Transverse colon (tissue), 4 donors: ENCODE measurements around the gene CPD.

Source experiments
- CTCF ChIP-seq, 5 experiments: fragments of 200-600 bp in 3 of 5; fragments of 450-650 bp in 2 of 5; sonication (generic) in 3 of 5; IDR thresholded peaks; 1 replicate in 2 of 5; 2 replicates in 3 of 5; pipeline ENCODE4 v1.5.1; 2016 to 2017; ENCODE audit warnings: antibody characterized with exemption in 5 of 5, inconsistent platforms in 3 of 5, mild to moderate bottlenecking in 2 of 5, moderate library complexity in 1 of 5
- POLR2A ChIP-seq: fragments of 450-650 bp; IDR thresholded peaks from one replicate; pipeline ENCODE4 v1.6.1; 2016; ENCODE audit warnings: antibody characterized with exemption, mild to moderate bottlenecking, moderate library complexity
- POLR2AphosphoS5 ChIP-seq, 3 donors: sonication (generic); formaldehyde crosslinking; IDR thresholded peaks; one replicate each; pipeline ENCODE4 v1.6.1; 2016; ENCODE audit warnings: antibody characterized with exemption in 3 of 3

- no peak for TF ChIP-seq POLR2A
- TF ChIP-seq CTCF (IDR thresholded peaks at IDR 0.05), result no peak
- no peak for TF ChIP-seq POLR2AphosphoS5 (IDR thresholded peaks at IDR 0.05)
Measured at GRCh38 chr17:30337393-30337999, 41.2 kb upstream of the CPD start.
